ENCODE data around the gene HEPACAM. TPM values are rescaled to one million over a fixed set of nuclear protein-coding genes. Genes with fewer than 3 reads are reported as not detected.

The HEPACAM gene
- total RNA-seq, 6 donors from 2014 or later = 0.14 TPM; not detected in 5

DNA sequence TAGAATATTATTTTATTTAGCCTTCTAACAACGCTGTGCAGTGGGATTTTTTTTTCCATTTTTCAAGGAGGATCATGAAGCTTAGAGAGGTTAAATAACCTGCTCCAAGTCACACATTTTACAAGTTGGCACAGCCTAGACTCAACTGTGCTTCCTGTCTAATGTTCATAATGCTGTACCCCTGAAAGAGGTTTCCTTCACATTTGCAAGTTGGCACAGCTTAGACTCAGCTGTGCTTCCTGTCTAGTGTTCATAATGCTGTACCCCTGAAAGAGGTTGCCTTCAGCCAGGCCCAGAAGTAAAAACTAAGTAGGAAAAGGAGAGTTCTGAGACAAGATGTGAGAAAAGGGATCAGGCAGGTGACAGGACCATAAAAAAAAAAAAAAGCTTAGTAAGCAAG is 7.9 kb upstream of the HEPACAM start:
- TF ChIP-seq, protein P1, sequence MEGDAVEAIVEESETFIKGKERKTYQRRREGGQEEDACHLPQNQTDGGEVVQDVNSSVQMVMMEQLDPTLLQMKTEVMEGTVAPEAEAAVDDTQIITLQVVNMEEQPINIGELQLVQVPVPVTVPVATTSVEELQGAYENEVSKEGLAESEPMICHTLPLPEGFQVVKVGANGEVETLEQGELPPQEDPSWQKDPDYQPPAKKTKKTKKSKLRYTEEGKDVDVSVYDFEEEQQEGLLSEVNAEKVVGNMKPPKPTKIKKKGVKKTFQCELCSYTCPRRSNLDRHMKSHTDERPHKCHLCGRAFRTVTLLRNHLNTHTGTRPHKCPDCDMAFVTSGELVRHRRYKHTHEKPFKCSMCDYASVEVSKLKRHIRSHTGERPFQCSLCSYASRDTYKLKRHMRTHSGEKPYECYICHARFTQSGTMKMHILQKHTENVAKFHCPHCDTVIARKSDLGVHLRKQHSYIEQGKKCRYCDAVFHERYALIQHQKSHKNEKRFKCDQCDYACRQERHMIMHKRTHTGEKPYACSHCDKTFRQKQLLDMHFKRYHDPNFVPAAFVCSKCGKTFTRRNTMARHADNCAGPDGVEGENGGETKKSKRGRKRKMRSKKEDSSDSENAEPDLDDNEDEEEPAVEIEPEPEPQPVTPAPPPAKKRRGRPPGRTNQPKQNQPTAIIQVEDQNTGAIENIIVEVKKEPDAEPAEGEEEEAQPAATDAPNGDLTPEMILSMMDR (IDR thresholded peaks at IDR 0.05) = no peak
- no peak for TF ChIP-seq POLR2A (IDR thresholded peaks at IDR 0.05)
- H3K27me3 ChIP-seq = no peaks in the 10 kb centered on the region
- DNase-seq (no peak), ATAC-seq (ENCODE audit: low FRiP score in 2 of 2) (no peak)
- H3K36me3 ChIP-seq = no peaks in the 10 kb centered on the region
- 13 to 56% methylated on average over 1 of the region's 1 CpG for WGBS, 2 donors
- H3K9me3 ChIP-seq = no peaks in the 10 kb centered on the region
- no peak overlapping the region for H3K4me3 ChIP-seq
- H3K27ac ChIP-seq = no peak overlapping the region
- H3K4me1 ChIP-seq = peaks cover 0 to 3% (median 0%) of the 10 kb centered on the region in 4 donors

DNA sequence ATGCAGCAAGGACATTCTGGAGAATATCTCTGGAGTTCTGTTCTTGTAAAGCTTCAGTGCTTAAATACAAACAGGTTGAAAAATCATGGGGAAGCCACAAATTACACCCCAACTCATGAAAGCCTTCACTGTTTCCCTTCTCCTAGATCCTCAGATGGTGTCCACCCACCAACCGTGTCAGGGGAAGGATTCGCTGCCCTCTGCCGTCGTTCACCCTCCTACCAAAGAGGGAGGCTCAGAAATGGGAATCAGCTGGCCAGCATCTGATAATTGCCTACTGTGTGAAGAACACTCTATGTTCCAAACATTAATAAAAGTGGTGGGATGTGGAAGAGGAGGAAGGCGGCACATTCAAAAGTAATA is 7.4 kb upstream of the HEPACAM start:
- TF ChIP-seq, protein P1 (IDR thresholded peaks at IDR 0.05) = no peak
- TF ChIP-seq EP300 (IDR thresholded peaks at IDR 0.05) (no peak), POLR2A (IDR thresholded peaks at IDR 0.05) (no peak), POLR2AphosphoS5 (IDR thresholded peaks at IDR 0.05) (no peak)
- no peaks in the 10 kb centered on the region for H3K36me3 ChIP-seq
- H3K4me3 ChIP-seq = no peak overlapping the region
- H3K9me3 ChIP-seq = no peaks in the 10 kb centered on the region
- ATAC-seq (ENCODE audit: low FRiP score in 2 of 2) (no peak), DNase-seq (no peak)
- peaks cover 0 to 3% (median 0%) of the 10 kb centered on the region in 4 donors for H3K4me1 ChIP-seq
- H3K27ac ChIP-seq = no peak overlapping the region
- H3K27me3 ChIP-seq = no peaks in the 10 kb centered on the region
- 59 to 63% methylated on average over 5 of the region's 5 CpGs for WGBS, 2 donors

DNA sequence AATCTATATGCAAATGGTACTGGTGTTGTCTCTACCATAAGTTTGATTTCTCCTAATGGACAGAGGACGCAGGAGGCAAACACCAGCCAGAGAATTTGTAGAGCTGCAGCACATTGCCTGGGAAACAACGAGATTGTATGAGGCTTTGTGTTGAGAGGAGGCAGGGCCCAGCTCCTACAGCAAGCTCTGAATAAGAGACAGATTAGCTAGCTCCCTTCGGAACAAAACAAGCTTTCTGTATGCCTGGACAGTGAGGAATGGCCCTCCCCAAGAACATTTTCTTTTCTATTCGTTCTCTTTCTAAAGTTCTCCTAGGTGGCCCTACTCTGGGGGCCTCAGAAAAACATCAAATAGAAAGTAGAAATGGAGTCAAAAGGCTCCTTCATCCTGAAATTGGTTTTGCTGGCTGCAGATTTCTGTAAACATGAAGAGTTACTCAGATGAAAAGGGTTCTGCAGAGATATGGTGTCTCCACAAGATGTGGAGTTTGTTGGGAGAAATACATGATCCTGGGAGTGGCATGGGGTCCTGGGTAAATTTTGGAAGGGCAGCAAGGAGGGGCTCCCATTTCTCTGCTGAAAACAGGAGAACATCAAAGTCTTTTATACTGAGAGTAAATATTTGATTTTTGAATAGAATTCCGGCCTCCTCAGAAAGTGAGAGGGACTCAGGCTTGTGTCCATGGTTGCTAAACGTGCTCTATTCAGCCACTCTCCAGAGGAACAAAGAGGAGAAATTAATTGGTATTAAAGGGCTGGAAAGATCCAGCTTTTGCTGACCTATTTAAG is 6.8 kb upstream of the HEPACAM start:
- TF ChIP-seq POLR2A (IDR thresholded peaks at IDR 0.05) = no peak
- TF ChIP-seq EP300 (IDR thresholded peaks at IDR 0.05) = no peak
- TF ChIP-seq POLR2AphosphoS5 (IDR thresholded peaks at IDR 0.05) = no peak
- TF ChIP-seq, protein P1 (IDR thresholded peaks at IDR 0.05) = no peak
- Histone ChIP-seq H3K4me3 (no peak overlapping the region), H3K4me1 (peaks cover 0 to 3% (median 0%) of the 10 kb centered on the region in 4 donors), H3K9me3 (no peaks in the 10 kb centered on the region), H3K36me3 (no peaks in the 10 kb centered on the region), H3K27me3 (no peaks in the 10 kb centered on the region), H3K27ac (no peak overlapping the region)
- no peak for DNase-seq
- ATAC-seq (ENCODE audit: low FRiP score in 2 of 2) = no peak
- WGBS, 2 donors = 75 to 78% methylated on average over 6 of the region's 6 CpGs

DNA sequence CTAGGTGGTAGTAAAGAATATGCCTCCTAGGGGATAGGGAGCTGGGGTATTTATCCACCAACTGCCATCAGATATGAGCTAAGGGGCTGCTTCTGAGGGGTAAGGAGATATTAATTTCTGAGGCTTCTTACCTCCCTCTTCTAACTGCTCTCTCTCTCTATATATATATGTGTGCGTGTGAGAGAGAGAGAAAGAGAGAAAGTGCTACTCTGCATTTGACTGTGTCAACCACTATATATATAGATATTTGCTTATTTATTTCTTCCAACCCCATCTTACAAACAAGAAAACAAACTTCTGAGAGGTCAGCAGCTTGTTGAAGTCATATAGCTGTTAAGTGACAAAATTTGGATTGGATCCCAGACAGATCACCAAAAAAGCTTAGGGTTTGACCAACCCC is 5.9 kb upstream of the HEPACAM start:
- Histone ChIP-seq H3K9me3 (no peaks in the 10 kb centered on the region), H3K27ac (no peak overlapping the region), H3K36me3 (no peaks in the 10 kb centered on the region), H3K27me3 (no peaks in the 10 kb centered on the region), H3K4me3 (no peak overlapping the region), H3K4me1 (peaks cover 0 to 3% (median 0%) of the 10 kb centered on the region in 4 donors)
- ATAC-seq (ENCODE audit: low FRiP score in 2 of 2) = no peak
- TF ChIP-seq, protein P1 (IDR thresholded peaks at IDR 0.05) = no peak
- no peak for TF ChIP-seq EP300 (IDR thresholded peaks at IDR 0.05)
- WGBS, 2 donors = 77 to 85% methylated on average over 1 of the region's 1 CpG
- DNase-seq = no peak

DNA sequence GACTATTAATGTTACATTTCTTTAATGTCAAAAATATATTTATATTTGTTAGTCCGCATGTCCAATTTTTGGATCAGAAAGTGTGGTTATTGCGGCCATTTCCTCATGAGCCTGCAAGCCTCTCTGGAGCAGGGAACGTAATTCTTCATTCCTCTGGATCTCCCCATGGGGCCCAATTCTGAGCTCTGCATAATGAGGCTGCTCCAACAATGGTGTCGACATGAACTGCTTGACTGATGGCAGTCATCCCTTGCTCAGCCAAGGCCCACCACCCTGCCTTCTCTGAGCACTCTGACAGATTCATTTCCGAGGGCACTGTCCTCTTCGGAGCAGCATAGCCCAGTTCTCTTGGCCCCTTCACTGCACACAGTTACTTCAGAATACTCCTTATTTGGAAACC is 3.1 kb upstream of the HEPACAM start:
- peaks cover 0 to 8% (median 0%) of the 10 kb centered on the region in 4 donors for H3K4me1 ChIP-seq
- H3K27me3 ChIP-seq = no peaks in the 10 kb centered on the region
- 84 to 92% methylated on average over 6 of the region's 6 CpGs for WGBS, 2 donors
- no peak for TF ChIP-seq EP300 (IDR thresholded peaks at IDR 0.05)
- no peak for TF ChIP-seq POLR2A (IDR thresholded peaks at IDR 0.05)
- TF ChIP-seq POLR2AphosphoS5 (IDR thresholded peaks at IDR 0.05) = no peak
- TF ChIP-seq, protein P1 (IDR thresholded peaks at IDR 0.05) = no peak
- H3K4me3 ChIP-seq = no peak overlapping the region
- no peaks in the 10 kb centered on the region for H3K36me3 ChIP-seq
- DNase-seq = no peak
- ATAC-seq (ENCODE audit: low FRiP score in 2 of 2) = no peak
- H3K27ac ChIP-seq = no peak overlapping the region
- no peaks in the 10 kb centered on the region for H3K9me3 ChIP-seq

All from upper lobe of left lung (tissue), 6 donors.